Stimulated activated naive CD8-positive, alpha-beta T cell treated with anti-CD3 and anti-CD28 coated beads, Interleukin-15, Interleukin-2, amounts not matched to agents 100 U/mL and 50 U/mL, for 24 hours (primary cell): ENCODE results near the gene CFI.
"Not testable (repeated sequence)": the region's sequence is repeated elsewhere in the genome, so short reads cannot be mapped to it uniquely, and the experiment has no call there.

Experiments
- ATAC-seq: fragments of 150-1000 bp; cut with Tn5 transposase; one replicate; pipeline ENCODE4 v1.10.0; 2021
- DNase-seq: peaks from one replicate; pipeline ENCODE4 v3.0.0; 2021

CFI gene

GRCh38 chr4:109798866-109799265 lies 2.9 kb downstream of the CFI start:
- DNase-seq = no peak

GRCh38 chr4:109795059-109795458 lies 6.7 kb downstream of the CFI start:
- ATAC-seq (no peak), DNase-seq (no peak)

More at GRCh38 chr4:109798866-109799265, 2.9 kb downstream of the CFI start:
- no peak for ATAC-seq

DNA sequence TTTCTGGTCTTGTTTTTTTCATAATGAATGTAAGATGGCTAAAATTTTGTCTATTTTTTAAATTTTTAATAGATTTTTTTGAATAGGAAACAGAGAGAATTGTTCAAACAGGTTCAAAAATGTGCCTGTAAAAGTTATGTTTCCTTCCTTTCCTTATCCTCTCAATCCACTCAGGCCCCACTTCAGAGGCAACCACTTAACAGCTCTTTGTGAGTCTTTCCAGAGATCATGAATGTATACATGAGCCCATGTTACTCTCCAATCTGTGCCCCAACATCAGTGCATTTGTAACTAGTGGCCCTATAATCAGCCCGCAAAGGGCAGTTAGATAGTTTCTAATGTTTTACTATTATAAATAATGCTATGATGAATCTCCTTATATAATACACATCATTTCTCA lies 14.0 kb downstream of the CFI start:
- ATAC-seq (no peak), DNase-seq (no peak)

GRCh38 chr4:109786846-109787245 lies 15.0 kb downstream of the CFI start:
- DNase-seq (no peak), ATAC-seq (no peak)

- ATAC-seq, DNase-seq: not testable (repeated sequence)
Measured at GRCh38 chr4:109782092-109782491, 19.7 kb downstream of the CFI start.

GRCh38 chr4:109764789-109765402 lies 36.9 kb downstream of the CFI start:
- DNase-seq (no peak), ATAC-seq (no peak)

DNA sequence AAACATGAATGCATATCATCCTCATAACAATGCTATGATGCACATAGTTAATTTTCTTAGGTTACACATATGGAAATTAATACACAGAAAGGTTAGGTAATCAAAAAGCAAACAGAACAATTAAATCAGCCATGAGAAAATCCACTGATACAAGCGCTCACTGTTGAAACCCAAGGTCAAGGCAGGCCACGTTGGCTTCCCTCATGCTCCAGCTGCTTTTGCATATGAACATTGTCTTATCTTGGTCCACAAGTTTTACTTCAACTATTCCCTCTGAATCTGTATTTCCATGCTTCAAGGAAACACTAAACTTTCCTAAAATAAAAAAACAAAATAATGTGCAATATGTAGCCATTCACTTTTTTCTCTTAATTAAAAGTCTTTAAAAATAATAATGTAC lies 37.4 kb downstream of the CFI start:
- ATAC-seq (no peak), DNase-seq (no peak)

GRCh38 chr4:109760682-109761081 lies 41.1 kb downstream of the CFI start:
- DNase-seq (no peak), ATAC-seq (peak; percentile 92)

- ATAC-seq (no peak), DNase-seq (no peak)
Measured at GRCh38 chr4:109755656-109756055, 46.1 kb downstream of the CFI start.

- no peak for DNase-seq
Measured at GRCh38 chr4:109754093-109754857, 47.5 kb downstream of the CFI start.

GRCh38 chr4:109752525-109752924 lies 49.3 kb downstream of the CFI start:
- ATAC-seq = peak; percentile 46
- no peak for DNase-seq

More at GRCh38 chr4:109754093-109754857, 47.5 kb downstream of the CFI start:
- peak; percentile 59 for ATAC-seq

DNA sequence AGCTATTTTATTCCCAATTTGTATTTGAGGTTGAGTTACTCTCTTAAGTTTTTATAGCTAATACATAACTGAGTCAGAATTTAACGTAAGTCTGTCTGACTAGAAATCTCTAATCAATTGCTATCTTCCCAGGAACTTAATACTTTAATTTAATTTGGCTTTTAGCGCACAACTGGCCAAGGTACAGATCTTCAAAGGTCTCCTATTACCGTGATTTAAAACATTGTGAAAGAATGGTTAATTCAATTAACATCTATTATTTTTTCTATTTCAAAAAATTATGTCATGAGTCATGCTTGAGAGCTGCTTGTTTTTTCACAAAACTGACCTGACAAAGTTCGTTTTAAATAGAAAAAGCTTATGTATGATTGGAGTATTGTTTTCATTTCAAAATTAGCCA lies 49.9 kb downstream of the CFI start:
- no peak for ATAC-seq
- no peak for DNase-seq

- DNase-seq (no peak), ATAC-seq (no peak)
Measured at GRCh38 chr4:109750652-109751244, 51.1 kb downstream of the CFI start.

DNA sequence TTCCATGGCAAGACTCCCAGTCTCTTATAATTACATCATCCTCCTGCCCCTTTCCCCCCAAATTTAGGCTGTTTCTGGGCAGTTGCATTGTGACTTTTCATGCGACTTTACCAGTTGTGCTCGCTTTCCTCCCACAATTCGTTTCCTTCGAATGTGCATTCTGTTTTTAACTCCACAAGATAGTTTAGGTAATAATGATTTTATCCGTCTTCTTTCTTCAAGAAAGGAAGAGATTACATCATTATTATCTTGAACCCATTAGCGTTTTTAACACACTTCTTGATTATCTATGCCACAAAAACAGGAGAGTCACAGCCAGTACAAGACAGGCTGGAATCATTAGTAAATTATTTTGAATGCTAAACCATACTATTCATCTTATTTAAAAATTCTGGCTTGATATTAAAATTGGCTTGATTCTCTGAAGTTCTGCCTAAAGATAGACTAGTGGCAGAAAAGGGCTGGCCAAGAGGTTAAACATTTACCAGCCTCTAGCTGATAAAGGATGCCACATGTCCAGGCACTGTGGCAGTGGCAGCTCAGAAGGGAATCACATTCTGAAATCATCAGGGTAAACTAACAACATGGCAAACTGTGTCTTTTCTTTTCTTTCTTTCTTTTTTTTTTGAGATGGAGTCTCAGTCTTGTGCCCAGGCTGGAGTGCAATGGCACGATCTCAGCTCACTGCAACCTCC lies 52.3 kb downstream of the CFI start:
- ATAC-seq (no peak), DNase-seq (no peak)

DNA sequence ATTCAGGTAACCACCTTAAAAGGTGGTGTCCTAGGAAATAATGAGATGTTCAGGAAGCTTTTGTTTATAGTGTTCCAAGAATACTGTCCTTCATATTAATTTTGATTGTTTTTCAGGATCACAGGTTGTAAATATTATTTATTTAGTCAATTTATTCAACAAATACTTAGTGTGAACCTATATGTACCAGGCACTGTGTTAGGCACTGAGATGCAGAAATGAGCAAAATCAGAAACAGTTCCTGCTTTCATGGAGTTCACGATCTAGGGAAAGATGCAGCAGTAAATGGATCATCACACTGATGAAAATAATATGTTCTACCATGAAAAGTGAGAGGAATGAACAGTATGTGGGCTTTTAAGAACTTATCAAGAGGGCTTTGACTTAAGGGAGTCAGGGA lies 53.7 kb downstream of the CFI start:
- ATAC-seq = no peak
- no peak for DNase-seq

DNA sequence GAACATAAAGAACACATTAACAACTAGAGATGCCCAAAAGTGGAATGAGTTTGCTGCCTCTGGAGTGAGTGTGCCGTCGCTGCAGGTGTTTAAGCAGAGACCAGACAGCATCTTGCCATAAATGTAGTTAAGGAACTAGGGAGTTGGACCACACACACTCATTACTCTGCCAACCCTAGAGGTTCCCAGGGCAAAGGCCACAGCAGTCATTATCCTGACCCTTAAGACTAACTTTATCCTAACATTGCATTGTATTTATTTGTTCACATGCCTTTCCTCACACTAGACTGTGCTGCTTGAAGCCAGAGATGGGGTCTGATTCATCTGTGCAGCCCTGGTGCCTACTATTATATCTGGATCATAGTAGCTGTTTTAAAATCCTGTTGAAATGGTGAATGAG lies 55.1 kb downstream of the CFI start:
- no peak for ATAC-seq

GRCh38 chr4:109745830-109746229 lies 56.0 kb downstream of the CFI start:
- DNase-seq (no peak), ATAC-seq (no peak)

More for the DNA sequence above, 55.1 kb downstream of the CFI start:
- no peak for DNase-seq

DNA sequence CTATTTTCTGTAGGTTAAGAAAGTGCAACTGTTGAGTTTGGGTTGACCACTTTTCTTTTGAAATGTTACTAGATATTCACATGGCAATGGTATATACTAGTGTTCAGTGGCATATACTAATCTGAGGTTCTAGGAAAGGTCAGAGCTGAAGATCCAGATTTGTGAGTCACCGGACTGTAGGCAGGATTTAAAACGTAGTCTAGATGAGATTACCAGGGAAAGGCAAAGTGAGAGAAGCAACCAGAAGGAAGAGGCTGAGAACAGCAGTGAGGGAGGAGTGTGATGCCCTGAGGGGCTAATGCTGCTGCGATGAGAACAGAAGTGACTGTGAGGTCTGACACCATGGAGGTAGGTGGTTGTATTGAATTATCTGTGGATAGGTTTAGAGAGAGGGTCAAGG lies 62.3 kb downstream of the CFI start:
- DNase-seq = no peak
- ATAC-seq = peak; percentile 28

DNA sequence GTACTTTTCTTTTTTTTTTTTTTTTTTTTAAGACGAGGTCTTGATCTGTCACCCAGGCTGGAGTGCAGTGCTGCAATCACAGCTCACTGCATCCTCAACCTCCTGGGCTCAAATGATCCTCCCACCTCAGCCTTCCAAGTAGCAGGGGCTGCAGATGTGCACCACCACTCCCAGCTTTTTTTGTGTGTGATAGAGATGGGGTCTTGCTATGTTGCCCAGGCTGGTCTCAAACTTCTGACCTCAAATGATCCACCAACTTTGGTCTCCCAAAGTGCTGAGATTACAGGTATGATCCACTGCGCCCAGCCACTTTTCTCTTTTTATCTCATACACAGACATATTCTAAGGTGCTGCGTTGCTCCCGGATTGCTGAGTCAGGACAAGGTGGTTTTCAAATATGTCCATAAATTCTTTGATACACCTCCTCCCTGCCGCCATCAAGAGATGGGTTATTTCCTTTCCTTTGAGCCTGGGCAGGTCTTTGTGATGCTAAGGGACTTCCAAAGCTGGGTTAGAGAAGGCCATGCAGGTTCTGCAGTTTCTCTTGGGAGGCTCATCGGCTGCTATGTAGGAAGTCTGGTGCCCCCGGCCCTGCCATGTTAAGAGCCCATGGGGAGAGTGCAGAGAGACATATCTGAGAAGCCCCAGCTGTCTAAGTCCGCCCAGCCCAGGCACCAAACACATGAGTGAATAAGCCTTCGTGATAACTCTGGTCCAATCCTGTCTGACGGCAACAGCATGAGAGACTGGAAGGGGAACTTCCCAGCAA lies 63.5 kb downstream of the CFI start:
- ATAC-seq (no peak), DNase-seq (no peak)

GRCh38 chr4:109735566-109736365 lies 66.0 kb downstream of the CFI start:
- ATAC-seq (no peak), DNase-seq (no peak)

GRCh38 chr4:109733728-109734127 lies 68.1 kb downstream of the CFI start:
- ATAC-seq (no peak), DNase-seq (no peak)
